H7 (cell line): ENCODE results near the gene SLC1A5. TPM values are rescaled to one million over a fixed set of nuclear protein-coding genes. Genes with fewer than 3 reads are reported as not detected.
A peak's percentile ranks its signal among the peaks of the same experiment; 100 is the strongest.
"Not testable (repeated sequence)": the region's sequence is repeated elsewhere in the genome, so short reads cannot be mapped to it uniquely, and the experiment has no call there.

Source experiments
- DNase-seq: peaks from one replicate; pipeline ENCODE4 v3.0.0; 2012
- H3K27me3 ChIP-seq: 2 replicates; pipeline ENCODE4 v1.6.0; 2011; ENCODE audit warnings: mild to moderate bottlenecking, low read length; ENCODE audit not compliant: control insufficient read depth, insufficient read depth
- H3K36me3 ChIP-seq: replicated peaks from 2 replicates; pipeline ENCODE4 v1.5.1; 2011; ENCODE audit warnings: low read length; ENCODE audit not compliant: control insufficient read depth, insufficient read depth
- H3K4me3 ChIP-seq: 2 replicates; pipeline ENCODE4 v1.5.1; 2011; ENCODE audit warnings: low read depth, mild to moderate bottlenecking, control low read depth, low read length, moderate library complexity; ENCODE audit not compliant: insufficient read depth
- total RNA-seq: library from RNA; depleted of rRNA; stranded (reverse); fragments of >200 nt; shearing (Covaris generic); gene quantifications from 2 replicates; pipeline ENCODE4 v1.2.3, GENCODE V29; 2014

The SLC1A5 gene
- total RNA-seq, 1 experiment from 2014 or later: 203 TPM

DNA sequence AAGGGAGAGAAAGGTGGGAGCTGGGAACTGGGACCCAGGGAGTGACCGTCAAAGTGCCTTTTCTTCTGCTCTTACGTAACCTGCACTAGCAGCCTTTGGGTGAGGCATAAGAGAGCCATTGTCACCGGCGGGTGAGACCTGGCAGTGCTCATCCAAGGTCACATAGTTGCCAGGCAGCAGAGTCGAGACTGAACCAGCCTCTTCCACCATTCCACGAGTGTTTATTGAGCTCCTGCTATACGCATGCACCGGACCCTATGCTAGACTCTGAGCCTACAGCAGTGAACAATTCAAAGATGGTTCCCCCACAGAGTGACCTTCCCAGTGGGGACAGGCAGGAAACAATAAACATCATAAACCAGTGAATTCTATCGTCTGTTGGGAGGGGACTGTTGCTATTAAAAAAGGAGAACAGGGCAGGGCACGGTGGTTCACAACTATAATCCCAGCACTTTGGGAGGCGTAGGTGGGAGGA, 23.5 kb downstream of the SLC1A5 start:
- H3K36me3 ChIP-seq: no peaks in the 10 kb centered on the region
- DNase-seq: peak; percentile 13

DNA sequence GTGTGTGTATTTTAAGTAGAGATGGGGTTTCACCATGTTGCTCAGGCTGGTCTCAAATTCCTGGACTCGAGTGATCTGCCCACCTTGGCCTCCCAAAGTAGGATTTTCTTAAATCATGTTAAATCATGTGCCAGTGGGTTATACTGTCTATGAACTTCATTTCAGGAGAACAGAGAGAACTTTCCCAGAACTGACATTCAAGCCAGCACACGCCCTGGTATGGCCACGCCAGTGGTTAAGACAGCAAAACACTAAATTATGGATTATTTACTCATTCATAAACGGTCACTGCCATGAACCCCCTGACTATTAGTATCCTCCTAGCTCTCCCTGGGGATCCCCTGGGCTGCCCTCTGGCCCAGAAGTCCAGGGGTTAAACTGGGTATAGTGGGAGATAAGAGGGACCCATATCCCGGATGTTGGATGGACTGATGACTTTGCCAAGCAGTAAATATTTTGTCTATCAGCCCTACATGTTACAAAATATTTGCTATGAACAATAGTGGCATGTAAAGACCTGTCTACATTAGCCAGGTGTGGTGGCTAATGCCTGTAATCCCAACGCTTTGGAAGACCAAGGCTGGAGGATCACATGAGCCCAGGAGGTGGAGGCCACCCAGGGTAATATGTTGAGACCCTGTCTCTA, 26.0 kb downstream of the SLC1A5 start:
- Histone ChIP-seq H3K27me3 (no peaks in the 10 kb centered on the region), H3K36me3 (peaks cover 2% of the 10 kb centered on the region), H3K4me3 (no peak overlapping the region)
- DNase-seq: no peak

More for the DNA sequence above, 23.5 kb downstream of the SLC1A5 start:
- Histone ChIP-seq H3K27me3 (no peaks in the 10 kb centered on the region), H3K4me3 (no peak overlapping the region)

DNA sequence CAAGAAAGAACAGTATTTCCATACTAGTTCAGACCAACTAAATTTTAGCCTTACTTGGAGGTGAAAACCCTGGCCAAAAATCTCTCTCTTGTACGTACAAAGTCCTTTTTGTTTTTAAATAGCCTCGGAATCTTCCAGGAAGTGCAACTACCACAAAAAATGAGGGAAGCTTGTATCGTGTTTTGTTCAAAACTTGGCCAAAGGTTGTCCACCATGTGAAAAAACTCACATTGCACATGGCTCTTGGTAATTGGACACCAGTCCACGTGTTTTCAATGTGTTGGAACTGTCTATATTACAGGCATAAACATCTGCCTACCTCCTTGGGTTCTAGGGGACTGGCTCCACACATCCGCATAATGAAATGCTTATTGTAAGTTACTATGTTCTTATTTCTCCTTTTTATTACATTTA, 27.0 kb downstream of the SLC1A5 start:
- no peak overlapping the region for H3K4me3 ChIP-seq
- H3K27me3 ChIP-seq: no peaks in the 10 kb centered on the region
- DNase-seq: no peak
- peaks cover 2% of the 10 kb centered on the region for H3K36me3 ChIP-seq

DNA sequence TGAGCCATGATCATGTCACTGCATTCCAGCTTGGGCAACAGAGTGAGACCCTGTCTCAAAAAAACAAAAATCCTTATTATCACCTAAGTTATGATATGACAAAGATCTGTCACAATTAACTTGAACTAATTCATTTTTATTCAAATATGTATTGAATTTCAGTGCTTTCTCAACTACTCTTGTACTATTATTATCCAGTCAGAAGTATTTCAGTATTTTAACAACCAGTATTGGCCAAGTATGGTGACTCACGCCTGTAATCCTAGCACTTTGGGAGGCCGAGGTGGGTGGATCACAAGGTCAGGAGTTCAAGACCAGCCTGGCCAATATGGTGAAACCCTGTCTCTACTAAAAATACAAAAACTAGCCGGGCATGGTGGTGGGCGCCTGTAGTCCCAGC, 27.5 kb downstream of the SLC1A5 start:
- DNase-seq, H3K36me3 ChIP-seq, H3K27me3 ChIP-seq, H3K4me3 ChIP-seq: not testable (repeated sequence)

DNA sequence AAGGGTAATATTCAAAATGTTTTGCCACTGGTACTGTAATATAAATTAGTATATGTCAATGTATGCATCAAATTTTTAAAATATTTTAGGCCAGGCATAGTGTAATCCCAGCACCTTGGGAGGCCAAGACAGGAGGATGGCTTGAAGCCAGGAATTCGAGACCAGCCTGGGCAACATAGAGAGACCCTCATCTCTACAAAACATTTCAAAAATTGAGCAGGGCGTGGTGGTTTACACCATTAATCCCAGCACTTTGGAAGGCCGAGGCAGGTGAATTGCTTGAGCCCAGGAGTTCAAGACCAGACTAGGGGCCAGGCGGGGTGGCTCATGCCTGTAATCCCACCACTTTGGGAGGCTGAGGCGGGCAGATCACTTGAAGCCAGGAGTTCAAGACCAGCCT, 28.0 kb downstream of the SLC1A5 start:
- no peak overlapping the region for H3K4me3 ChIP-seq
- DNase-seq: no peak
- peaks cover 2% of the 10 kb centered on the region for H3K36me3 ChIP-seq
- no peaks in the 10 kb centered on the region for H3K27me3 ChIP-seq

DNA sequence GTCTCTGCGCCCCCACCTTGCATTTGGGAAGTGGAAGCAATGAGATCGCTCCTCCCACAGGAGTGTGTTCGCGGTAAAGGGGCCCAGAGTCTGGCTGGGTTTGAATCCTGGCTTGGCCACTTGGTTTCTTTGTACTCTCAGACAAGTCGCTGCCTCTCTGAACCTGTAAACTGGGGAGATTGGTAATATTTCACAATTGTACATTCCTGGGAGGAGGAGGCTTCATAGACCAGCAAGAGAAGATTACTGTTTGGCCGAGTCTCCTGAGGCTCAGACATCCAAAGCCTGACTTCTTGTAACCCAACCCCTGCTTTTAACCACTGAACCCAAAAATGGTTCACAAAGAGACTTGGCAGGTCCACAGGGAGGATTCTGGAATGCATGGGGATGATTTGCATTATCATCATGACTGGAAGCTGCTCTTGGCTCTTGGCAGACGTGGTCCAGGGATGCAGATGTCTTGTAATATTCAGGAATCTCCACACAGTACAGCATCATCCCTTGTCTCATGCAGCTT, 28.5 kb downstream of the SLC1A5 start:
- no peaks in the 10 kb centered on the region for H3K27me3 ChIP-seq
- no peak overlapping the region for H3K4me3 ChIP-seq
- peak; percentile 46 for DNase-seq
- peaks cover 2% of the 10 kb centered on the region for H3K36me3 ChIP-seq

DNA sequence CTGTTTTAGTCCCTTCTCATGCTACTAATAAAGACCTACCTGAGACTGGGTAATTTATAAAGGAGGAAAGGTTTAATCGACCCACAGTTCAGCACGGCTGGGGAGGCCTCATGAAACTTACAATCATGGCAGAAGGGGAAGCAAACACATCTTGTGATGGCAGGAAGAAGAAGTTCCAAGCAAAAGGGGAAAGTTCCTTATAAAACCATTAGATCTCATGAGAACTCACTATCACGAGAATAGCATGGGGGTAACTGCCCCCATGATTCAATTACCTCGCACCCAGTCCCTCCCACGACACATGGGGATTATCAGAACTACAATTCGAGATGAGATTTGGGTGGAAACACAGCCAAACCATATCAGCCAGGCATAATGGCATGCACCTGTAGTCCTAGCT, 29.2 kb downstream of the SLC1A5 start:
- no peak for DNase-seq
- H3K4me3 ChIP-seq: no peak overlapping the region
- H3K36me3 ChIP-seq: peaks cover 2% of the 10 kb centered on the region

DNA sequence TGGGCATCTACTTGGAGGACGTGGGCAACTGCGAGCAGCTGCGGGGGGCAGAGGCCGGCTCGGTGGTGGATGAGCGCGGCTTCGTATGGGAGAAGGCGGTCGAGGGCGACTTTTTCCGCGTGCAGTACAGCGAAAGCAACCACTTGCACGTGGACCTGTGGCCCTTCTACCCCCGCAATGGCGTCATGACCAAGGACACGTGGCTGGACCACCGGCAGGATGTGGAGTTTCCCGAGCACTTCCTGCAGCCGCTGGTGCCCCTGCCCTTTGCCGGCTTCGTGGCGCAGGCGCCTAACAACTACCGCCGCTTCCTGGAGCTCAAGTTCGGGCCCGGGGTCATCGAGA, 31.9 kb downstream of the SLC1A5 start:
- no peak for DNase-seq
- peaks cover 2% of the 10 kb centered on the region for H3K36me3 ChIP-seq
- no peaks in the 10 kb centered on the region for H3K27me3 ChIP-seq
- no peak overlapping the region for H3K4me3 ChIP-seq

More for the DNA sequence above, 29.2 kb downstream of the SLC1A5 start:
- H3K27me3 ChIP-seq: no peaks in the 10 kb centered on the region

DNA sequence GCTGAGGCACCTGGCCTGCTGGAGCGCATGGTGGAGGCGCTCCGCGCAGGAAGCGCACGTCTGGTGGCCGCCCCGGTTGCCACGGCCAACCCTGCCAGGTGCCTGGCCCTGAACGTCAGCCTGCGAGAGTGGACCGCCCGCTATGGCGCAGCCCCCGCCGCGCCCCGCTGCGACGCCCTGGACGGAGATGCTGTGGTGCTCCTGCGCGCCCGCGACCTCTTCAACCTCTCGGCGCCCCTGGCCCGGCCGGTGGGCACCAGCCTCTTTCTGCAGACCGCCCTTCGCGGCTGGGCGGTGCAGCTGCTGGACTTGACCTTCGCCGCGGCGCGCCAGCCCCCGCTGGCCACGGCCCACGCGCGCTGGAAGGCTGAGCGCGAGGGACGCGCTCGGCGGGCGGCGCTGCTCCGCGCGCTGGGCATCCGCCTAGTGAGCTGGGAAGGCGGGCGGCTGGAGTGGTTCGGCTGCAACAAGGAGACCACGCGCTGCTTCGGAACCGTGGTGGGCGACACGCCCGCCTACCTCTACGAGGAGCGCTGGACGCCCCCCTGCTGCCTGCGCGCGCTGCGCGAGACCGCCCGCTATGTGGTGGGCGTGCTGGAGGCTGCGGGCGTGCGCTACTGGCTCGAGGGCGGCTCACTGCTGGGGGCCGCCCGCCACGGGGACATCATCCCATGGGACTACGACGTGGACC, 32.4 kb downstream of the SLC1A5 start:
- H3K27me3 ChIP-seq: no peaks in the 10 kb centered on the region
- peaks cover 2% of the 10 kb centered on the region for H3K36me3 ChIP-seq
- no peak overlapping the region for H3K4me3 ChIP-seq
- DNase-seq: peak; percentile 41

DNA sequence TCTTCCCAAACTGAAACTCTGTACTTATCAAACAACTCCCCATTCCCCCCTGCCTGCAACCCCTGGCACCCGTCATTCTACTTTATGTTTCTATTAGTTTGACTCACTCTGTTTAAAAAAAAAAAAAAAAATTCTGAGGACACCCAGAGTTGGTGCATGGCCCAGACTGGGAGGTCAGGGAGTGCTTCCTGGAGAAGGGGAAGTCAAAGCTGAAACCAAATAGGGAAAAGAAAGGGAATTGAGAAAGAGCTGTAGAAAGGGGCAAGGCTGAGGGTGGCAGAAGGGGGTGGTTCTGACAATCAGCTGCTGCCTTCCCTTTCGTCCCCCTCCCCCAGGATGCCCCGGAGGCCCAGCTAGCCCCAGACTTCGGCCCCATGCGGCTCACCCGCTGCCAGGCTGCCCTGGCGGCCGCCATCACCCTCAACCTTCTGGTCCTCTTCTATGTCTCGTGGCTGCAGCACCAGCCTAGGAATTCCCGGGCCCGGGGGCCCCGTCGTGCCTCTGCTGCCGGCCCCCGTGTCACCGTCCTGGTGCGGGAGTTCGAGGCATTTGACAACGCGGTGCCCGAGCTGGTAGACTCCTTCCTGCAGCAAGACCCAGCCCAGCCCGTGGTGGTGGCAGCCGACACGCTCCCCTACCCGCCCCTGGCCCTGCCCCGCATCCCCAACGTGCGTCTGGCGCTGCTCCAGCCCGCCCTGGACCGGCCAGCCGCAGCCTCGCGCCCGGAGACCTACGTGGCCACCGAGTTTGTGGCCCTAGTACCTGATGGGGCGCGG, 33.1 kb downstream of the SLC1A5 start:
- no peak for DNase-seq
- no peak overlapping the region for H3K4me3 ChIP-seq
- H3K36me3 ChIP-seq: peaks cover 2% of the 10 kb centered on the region
- no peaks in the 10 kb centered on the region for H3K27me3 ChIP-seq

DNA sequence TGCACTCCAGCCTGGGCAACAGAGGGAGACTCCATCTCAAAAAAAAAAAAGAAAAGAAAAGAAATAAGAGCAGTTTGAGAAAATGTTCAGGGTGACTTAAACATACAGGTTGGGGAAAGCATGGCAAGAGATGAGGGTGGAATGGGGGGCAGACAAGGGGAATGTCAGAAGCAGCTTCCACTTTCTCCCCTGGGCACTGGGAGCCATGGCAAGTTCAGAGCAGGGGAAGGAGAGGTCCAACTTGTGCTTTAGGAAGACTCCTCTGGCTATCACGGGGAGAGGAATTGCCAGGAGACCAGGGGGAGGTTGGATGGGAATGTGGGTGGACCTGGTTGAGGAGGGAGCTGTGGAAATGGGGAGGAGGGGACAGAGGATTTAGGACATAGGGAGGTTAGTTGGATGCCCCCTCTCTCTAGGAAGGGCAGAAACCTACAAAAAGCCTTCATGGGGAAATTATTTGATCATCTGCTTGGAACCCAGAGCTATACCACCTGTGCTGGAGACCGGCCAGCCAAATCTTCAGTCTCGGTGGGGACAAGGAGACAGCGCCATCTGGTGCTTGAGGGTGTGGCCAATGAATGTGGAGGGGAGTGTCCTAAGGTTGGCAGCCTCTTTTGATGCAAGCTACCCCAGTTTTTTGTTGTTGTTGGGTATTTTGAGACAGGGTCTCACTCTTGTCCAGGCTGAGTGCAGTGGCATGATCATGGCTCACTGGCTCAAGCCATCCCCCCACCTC, 34.8 kb downstream of the SLC1A5 start:
- Histone ChIP-seq H3K27me3 (no peaks in the 10 kb centered on the region), H3K4me3 (no peak overlapping the region), H3K36me3 (peaks cover 2% of the 10 kb centered on the region)
- DNase-seq: peak; percentile 90

DNA sequence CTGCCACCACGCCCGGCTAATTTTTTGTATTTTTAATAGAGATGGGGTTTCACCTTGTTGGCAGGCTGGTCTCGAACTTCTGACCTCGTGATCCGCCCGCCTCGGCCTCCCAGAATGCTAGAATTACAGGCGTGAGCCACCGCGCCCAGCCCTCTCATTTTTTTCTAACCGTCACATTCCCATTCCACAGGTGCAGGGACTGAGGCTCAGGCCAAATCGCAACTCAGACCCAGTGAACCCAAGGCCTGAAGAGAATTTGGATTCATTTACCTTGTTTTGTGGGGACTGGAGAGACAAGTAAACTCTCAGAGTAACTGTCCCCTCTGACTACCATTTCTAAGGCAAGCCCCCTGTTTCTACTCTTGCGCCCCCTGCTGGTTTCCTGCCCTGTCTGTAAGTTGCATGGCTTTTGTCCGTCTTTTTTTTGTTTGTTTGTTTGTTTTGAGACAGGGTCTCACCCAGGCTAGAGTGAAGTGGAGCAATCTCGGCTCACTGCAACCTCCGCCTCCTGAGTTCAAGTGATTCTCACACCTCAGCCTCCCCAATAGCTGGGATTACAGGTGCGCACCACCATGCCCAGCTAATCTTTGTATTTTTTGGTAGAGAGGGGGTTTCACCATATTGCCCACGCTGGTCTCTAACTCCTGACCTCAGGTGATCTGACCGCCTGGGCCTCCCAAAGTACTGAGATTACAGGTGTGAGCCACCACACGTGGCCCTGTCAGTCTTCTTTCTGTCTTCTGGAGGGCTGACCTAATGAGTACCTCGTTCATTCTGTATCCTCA, 39.9 kb downstream of the SLC1A5 start:
- H3K36me3 ChIP-seq: no peaks in the 10 kb centered on the region; the same call in 1 of the 2 replicates
- peak; percentile 82 for DNase-seq
- no peak overlapping the region for H3K4me3 ChIP-seq
- no peaks in the 10 kb centered on the region for H3K27me3 ChIP-seq

DNA sequence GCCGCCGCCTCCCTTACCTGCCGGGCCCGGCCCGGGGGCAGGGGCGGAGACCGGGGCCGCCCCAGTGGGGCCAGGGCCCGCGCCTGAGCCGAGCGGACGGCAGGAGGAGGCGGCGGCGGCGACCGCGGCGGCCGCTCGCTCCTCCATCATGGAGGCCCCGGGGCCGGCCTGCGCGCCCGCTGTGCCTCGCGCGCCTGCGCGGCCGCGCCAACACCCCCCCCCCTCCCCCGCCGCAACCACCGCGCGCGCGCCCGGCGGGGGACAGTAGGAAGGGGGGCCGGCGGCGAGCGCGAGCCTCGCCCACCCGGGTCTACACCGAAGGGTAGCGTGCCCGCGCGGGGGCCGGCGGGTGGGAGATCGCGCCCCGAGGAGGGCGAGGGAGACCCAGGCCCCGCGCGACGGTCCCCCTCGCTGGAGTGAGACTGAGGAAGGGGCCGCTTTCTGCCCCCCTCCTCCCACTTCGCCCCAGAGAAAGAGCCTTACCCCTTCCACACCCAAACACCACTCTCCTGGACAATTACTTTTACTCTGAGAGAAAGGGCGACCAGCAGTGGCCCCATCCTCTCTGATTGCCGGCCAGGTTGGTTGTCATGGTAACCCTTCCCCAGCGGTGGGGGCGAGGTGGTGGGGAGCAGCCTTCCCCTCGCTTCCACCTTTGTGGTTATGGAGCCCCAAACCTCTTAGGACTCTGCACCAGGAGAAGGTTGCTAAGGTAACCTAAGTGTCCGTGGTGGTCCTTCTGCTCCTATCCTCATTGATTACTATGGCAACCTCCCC, 41.9 kb downstream of the SLC1A5 start, which contains the start of gene STRN4:
TSS of gene STRN4 (minus strand) at position 170 of the 777 bp plus-strand sequence. CDS start at position 150, 20 bp downstream.
- peak within 1 kb of the TSS; percentile 91 for H3K4me3 ChIP-seq
- peak; percentile 99 for DNase-seq

More for the DNA sequence above, 41.9 kb downstream of the SLC1A5 start, which contains the start of gene STRN4:
- no peaks in the 10 kb centered on the region; the same call in 1 of the 2 replicates for H3K36me3 ChIP-seq
- no peaks in the 10 kb centered on the region for H3K27me3 ChIP-seq
